Activated naive CD4-positive, alpha-beta T cell (primary cell): ENCODE results near the gene PGAM2.
A peak's percentile ranks its signal among the peaks of the same experiment; 100 is the strongest.
"Not testable (repeated sequence)": the region's sequence is repeated elsewhere in the genome, so short reads cannot be mapped to it uniquely, and the experiment has no call there.

Experiments used
- DNase-seq, 4 experiments: peaks; one replicate each; lab custom pipeline; 2025; lab: John Stamatoyannopoulos, UW

PGAM2 gene

GRCh38 chr7:44050915-44051560, 14.3 kb downstream of the PGAM2 start:
- DNase-seq: no peak

- DNase-seq: no peak
These were observed 15.0 kb downstream of the PGAM2 start for GRCh38 chr7:44050121-44050914.

GRCh38 chr7:44048031-44048795, 17.2 kb downstream of the PGAM2 start:
- no peak for DNase-seq

- DNase-seq: no peak
These were observed 18.9 kb downstream of the PGAM2 start for GRCh38 chr7:44046321-44047061.

DNA sequence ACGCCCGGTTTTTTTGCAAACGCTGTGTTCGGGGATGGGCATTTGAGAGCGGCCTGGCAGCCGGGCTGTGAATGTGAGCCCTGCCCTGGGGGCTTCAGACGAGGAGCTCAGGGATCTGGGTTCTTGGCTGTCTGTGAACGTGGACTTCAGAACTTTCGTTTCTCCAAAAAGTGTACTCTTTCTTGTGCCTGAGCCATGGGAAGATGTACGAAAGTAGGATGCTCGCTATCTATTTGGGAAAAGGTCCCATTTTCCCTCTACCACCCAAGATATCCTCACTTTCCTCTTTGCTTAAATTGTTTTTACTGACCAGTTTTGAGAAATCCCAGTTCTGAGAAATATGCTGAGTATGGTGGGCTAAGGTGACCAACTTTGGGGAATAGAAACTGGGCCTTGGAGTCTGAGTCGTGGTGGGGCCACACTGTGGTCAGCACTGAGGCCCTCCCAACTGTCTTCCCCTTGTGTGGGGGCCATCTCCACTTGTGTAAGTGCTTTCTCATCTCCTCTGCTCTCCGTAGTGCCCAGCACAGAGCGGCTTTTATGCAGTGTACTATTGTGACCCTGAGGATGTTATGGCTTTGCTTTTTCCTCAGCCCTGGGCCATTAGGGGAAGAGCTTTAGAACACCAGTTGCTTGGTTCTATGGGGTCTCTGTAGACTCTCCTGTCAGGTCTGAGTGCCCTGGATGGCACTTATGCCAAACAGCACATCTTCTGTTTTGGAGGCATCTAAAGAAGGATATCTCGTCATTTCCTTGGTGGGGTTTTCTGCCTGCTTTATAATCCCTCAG, 19.9 kb downstream of the PGAM2 start:
- no peak for DNase-seq

DNA sequence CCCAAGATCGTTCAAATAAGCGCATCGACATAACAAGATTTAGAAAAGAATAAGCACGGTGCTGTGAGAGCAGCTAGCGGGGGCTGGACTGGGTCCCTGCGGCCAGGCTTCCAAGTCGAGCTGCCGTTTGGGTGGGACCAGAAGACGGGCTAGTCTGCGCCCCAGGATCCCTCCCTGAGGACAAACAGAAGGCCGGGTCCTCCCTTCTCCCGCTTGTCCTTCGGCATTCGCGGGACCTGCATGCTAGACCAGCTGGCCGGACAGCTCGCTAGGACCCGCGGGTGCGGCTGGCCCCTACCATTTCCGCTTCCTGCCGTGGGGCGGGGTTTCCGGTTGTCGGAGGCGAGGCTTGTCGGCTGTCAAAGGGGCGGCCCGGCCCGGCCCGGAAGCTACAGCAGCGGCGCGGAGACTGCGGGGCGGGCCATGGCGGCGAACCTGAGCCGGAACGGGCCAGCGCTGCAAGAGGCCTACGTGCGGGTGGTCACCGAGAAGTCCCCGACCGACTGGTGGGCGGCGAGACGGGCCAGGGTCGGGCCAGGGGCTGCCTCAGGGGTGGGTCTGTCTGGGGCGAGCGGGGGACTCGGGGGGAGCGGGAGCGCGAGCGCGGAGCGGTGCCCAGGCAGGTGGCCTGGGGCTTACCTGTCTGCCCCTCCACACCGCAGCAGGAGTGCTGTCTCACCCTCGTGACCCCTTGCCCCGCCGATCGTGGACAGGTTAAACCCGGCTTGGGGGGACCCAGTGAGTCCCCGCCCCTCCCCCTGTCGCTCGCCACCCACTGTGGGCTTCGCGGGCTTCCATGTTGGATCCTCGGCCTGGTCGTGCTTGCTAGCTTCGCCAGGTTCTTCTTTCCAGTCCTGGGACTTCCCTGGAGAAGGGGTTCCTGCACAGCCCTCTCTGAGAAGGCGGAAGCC, 20.8 kb downstream of the PGAM2 start, which contains the start of gene DBNL:
Gene DBNL, plus strand, starts transcription at position 388 of the 911 bp plus-strand sequence. Its CDS starts 36 bp downstream, at position 424.
- DNase-seq: peak; percentile 80 to 88 (median 84)

DNA sequence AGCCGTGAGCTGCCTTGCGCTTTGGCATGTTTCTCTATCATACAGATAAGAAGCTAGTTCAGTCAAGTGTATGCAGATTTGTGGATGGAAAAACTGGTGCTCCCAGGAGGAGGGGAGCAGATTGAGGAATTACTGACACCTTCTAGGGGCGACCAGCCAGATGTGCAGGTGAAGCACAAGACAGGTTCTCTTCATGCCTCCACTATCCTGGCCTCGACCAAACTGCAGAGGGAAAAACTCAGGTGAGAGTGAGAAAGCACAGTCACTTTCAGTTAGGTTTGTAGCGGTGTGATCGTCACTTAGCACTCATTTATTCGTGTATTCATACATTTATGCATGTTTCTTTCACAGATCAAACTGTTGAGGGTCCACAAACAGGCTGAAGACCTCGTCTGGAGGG, 21.5 kb downstream of the PGAM2 start:
- no peak for DNase-seq

- DNase-seq: no peak
These were observed 23.1 kb downstream of the PGAM2 start for GRCh38 chr7:44042221-44042620.

DNA sequence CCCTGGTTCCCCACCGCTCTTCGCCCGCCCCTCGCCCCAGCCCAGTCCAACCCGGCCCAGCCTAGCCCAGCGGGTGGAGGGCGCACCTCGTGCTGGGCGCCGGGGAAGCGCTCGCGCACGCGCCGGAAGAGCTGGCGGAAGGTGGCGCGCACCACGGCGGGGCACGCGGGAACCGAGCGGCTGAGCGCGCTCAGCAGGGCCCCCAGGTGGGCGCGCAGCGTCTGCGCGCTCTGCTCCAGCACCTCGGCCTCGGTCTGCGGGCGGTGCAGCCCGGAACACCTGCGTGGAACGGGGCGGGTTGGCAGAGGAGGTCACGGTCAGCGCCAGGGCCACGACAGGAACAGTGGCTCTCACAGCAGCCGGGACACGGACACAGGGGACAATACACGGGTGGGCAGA, 24.9 kb downstream of the PGAM2 start:
- DNase-seq: peak in 3 of 4 experiments; percentile 22 to 62 (median 60)

DNA sequence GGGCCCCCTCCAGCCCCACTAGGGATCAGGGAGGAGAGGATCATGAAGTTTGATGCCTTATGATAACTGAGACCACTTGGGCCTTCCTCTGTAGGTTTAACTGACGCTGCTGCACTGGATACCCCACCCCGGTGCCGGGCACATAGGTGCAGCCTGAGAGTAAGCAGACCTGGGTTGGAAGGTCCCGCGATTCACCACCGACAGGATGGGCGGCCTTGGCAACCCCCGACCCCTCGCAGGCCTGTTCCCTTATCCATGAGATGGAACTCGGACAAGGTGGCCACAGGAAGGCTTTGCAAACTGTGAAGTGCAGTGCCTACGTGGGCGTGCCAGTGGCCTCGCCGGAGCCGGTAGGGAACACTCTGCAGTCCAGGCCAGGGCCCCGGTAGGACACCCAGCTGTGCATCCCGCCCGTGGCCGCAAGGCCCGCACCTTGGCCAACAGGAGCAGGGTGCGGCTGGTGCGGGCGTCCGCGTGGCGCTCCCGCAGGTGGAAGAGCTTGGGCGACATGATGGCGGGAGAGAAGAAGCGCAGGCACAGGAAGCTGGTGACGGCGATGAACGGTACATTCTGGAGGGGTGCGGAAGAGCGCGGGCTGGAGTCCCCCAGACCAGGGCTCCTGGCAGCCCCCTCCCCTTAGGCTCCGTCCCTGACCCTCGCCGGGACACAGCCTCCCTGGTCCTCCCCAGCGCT, 25.4 kb downstream of the PGAM2 start:
- not testable (repeated sequence) for DNase-seq

DNA sequence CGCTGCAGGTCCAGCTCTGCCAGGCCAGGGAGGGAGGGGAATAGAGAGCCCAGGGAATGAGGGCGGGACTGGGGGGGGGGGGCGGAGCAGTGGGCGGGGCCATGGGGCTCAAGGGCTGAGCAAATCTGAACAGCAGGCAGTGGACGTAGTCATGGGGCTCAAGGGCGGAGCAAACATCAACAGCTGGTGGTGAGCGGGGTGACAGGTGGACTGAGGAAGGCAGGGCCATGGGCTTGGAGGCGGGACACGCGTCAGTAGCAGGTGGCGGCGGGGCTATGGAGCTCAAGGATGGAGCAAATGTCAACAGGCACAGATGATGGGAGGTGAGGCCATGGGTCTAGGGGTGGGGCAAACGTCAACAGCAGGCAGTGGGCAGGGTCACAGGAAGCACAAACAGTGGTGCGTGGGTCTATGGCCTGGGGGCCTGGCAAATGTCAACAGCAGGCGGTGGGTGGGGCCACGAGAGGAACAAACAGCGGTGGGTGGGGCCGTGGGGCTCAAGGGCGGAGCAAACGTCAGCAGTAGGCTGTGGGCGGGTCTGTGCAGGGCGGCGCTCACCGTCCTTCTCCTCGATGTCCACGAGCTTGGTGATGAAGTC, 26.3 kb downstream of the PGAM2 start:
- DNase-seq: peak; percentile 24 to 77 (median 52)

DNA sequence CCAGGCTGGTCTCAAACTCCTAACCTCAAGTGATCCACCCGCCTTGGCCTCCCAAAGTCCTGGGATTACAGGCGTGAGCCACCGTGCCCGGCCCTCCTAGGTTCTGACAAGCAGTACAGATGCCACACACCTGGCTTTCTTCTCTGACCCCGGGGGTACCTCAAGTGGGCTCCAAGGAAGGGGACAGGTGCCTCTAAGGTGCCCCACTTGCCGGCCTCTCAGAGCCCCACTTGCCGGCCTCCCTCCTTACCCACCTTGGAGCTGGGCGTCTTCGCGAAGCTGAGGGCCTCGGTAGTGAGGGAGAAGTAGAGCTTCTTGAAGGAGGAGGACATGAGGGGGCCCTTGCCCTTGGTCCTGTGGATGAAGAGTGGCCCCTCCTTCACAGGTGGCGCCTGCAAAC, 26.8 kb downstream of the PGAM2 start:
- not testable (repeated sequence) for DNase-seq

DNA sequence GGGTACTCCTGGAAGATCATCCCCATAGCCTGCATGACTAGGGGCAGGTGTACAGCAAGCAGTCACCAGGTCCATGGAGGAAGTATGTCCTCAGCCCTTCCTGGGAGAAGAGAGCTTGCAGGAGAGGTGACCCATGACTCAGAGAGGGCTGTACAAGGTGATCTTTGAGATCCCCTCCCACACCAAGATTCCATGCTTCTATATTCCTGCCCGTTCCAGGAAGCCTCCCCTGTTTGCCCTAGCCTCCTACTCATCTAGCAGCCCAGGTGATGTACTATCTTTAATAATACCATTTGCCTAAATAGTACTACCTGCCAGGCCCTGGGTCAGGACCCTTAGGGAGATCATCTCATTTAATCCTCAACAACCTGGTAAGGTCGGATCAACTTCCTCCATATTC, 27.4 kb downstream of the PGAM2 start:
- DNase-seq: not testable (repeated sequence)

- peak in 1 of 4 experiments; percentile 20 for DNase-seq
These were observed 29.0 kb downstream of the PGAM2 start for GRCh38 chr7:44036364-44036763.

DNA sequence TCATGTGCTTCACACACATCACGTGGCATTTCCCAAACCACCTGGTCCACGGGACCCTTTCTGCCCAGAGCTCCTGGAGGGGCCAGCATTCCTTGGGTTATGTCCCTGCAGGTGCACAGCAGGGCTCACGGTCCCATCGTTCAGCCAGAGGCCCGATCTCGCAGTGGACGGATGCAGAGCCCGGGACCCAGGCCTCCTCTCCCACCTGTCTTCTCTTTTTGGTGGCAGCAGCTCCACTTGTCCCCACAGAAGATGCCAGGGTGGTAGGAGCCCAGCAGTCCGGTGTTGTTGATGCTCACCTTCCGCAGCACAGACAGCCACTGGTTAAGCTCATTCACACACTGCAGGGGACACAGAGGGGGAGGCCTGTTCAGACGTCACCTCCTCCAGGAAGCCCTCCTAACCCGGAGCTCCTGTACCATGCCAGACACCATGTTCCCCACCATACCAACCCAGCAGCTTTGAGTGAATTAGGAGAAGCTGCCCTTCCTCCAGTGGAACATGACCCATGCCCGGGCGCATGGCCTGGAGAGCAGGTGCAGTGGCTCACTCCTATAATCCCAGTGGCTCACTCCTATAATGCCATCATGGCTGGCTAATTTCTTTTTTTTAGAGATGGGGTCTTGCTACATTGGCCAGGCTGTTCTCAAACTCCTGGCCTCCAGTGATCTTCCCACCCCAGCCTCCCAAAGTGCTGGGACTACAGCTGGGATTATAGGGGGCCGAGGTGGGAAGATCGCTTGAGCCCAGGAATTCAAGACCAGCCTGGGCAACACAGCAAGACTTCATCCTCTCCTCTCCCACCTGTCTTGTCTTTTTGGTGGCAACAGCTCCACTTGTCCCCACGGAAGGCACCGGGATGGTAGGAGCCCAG, 31.2 kb downstream of the PGAM2 start:
- DNase-seq: not testable (repeated sequence)

DNA sequence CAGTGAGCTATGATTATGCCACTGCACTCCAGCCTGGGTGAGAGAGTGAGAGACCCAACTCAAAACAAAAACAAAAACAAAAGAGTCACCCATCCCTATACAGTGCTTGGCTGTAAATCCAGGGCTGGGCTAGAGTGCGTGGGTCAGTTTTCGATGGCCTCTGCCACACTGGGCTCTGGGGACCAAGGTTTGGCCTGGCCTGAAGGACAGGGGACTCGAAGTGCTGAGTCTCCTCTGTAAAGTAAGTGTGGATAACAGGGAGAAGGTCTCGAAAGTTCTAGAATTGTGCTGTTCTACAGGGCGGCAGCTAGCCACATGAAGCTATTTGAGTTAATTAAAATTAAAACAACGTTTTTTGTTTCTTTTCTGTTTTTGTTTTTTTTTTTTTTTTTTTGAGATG, 33.3 kb downstream of the PGAM2 start:
- not testable (repeated sequence) for DNase-seq

DNA sequence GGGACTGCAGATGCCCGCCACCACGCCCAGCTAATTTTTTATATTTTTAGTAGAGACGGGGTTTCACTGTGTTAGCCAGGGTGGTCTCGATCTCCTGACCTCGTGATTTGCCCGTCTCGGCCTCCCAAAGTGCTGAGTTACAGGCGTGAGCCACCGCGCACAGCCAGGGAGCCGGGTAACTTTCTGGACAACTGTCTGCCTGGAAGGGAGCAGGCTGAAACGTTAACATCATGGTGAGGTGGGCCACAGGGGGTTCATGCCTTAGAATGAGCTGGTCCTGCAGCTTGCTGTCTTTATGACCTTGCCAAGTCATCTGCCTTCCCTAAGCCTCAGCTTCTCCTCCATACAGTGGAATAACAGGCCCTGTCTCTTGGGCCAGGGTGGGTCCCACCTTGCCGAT, 34.0 kb downstream of the PGAM2 start:
- not testable (repeated sequence) for DNase-seq

DNA sequence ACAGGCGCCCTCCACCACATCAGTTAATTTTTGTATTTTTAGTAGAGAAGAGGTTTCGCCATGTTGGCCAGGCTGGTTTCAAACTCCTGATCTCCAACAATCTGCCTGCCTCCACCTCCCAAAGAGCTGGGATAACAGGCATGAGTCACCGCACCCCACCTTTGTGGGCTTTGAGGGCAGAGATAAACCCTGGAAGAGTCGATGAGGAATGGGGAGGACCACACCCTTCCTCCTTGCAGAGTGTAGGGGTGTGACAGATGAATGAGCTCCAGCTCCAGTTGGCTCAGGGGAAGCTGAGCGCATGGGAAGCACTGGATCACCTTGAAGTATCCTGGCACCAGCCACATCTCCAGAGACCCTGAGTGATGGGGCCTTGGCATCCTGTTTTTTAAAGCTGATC, 35.3 kb downstream of the PGAM2 start:
- DNase-seq: not testable (repeated sequence)
